Measurements from ENCODE around the gene ATG4C.
"Not testable (repeated sequence)": the region's sequence is repeated elsewhere in the genome, so short reads cannot be mapped to it uniquely, and the experiment has no call there.

ATG4C gene

DNA sequence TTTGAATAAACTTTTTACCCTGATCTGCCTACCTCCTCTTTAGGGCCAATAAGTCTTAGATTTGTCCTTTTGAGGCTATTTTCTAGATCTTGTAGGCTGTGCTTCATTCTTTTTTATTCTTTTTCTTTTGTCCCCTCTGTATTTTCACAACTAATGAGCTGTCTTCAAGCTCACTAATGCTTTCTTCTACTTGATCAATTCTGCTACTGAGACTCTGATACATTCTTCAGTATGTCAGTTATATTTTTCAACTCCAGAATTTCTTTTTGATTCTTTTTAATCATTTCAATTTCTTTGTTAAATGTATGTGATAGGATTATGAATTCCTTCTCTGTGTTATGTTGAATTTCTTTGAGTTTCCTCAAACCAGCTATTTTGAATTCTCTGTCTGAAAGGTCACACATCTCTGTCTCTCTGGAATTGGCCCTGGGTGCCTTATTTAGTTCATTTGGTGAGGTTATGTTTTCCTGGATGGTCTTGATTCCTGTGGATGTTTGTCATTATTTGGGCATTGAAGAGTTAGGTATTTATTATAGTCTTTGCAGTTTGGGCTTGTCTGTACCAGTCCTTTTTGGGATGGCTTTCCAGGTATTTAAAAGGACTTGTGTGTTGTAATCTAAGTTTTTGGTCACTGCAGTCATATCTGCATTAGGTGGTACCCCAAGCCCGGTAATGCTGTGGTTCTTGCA lies 11.2 kb upstream of the ATG4C start:
- no peak for DNase-seq

DNA sequence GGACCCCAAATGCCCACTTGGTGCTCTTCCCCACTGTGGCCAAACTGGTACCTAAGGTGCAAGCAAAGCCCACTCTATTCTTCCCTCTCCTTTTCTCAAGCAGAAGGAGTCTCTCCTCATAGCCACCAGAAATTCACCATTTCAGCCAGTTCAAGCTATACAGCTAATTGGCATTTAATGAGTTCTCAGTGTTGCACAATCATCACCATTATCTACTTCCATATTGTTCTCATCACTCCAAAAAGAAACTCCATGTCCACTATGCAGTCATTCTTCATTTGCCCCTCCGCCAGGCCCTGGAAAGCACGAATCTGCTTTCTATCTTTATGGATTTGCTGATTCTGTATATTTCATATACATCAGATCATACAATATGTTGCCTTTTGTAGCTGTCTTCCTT lies 9.9 kb upstream of the ATG4C start:
- DNase-seq: no peak

DNA sequence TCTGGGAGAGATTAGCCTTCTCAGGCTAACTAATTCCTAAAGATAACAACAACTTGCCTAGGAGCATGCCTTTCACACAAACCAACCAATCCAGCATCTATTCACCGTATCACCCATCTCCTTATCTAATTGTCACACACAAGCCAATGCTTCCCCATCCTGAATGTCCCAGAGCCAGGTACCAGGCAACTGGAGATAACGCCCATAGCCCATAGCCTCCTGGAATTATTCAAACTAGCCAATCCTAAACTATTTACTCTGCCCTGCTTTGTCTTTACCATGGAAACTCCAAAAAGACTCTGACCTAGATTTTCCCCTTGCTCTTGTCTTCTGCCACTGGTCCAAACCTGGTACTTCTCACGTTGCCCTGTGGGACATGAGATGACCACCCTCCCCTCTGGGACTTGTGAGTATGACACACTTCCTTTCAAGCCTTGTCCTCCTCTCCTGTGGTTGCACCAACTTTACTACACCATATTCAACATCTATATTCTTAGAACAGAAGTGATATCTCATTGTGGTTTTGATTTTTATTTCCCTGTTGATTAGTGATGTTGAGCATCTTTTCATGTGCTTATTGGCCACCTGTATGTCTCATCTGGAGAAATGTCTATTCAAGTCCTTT lies 8.8 kb upstream of the ATG4C start:
- DNase-seq: no peak

DNA sequence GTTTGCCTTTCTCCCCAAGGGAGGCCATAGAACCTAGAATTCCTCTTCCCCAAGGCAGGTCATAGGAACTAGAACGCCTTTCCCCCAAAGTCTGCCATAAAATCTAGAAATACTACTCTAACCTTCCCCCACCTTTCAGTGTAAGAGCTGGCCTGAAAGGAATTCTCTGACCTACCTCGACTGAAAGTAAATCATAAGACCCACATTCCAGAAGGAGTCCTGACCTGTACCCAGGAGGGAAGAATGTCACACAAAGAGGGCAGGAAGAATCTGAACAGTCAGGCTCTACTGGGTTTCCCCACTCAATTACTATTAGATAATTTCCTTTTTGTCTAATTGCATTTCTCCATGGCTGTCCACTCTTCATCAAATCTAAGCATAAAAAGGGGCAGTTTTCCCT lies 5.7 kb upstream of the ATG4C start:
- DNase-seq: no peak

- no peak for DNase-seq
Observed at GRCh38 chr1:62781841-62782543, 1.9 kb upstream of the ATG4C start.

GRCh38 chr1:62782544-62783212 lies 1.3 kb upstream of the ATG4C start:
- not testable (repeated sequence) for DNase-seq

- DNase-seq: no peak
Observed at GRCh38 chr1:62784509-62785365, 805 bp downstream of the ATG4C start.

DNA sequence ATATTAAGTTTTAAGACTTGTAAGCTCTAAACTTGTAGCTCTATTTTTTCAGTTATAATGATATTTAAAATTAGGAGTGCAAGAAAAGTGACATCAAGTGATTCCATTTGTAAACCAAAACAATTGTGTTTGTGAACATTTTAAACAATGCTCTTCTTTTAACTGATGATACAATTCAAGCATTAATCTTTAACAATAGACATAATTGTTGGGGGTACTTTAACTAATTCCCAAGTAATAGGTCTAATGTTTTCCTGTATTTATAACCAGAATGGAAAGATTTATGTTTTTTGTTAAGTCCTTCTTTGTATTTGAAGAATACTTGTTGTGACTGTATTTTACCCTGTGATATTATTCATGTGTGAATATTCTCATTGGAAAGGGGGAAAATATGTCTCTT lies 6.8 kb downstream of the ATG4C start:
- no peak for DNase-seq

DNA sequence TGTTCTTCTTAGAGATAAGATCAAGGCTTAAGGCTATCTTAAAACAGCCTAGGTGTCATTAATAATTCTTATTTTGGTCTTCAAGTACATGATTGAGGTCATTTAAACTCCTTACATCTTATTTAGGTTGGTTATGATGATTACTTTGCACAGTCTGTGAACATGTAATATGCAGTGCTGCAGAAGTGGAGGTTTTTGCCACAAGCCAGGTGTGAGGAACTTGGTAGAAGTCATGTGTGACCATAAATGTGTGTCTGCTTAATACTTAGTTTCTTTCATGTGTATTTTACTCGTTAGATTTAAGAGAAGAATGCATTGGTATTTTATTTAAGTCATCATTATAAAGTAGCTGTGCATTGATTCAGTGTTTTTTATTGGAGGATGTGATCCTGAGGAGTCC lies 10.1 kb downstream of the ATG4C start:
- no peak for DNase-seq

DNA sequence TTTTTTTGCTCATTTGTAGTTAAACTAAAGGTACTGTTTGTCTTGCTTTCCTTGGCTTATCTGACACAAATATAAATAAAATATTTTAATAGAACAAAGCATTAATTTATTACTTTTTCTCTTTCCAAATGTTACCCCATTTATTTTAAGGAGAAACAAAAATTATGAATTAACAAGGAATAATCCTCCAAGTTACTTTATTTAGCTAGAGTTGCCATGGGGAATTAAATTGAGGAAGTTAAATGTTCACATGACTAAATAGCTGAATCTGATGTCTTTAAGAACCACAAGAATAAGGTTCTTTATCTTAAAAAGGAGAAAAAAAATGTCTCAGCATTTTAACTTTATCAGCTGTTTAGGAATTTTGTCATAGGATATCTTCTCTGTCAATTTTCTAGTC lies 12.3 kb downstream of the ATG4C start:
- DNase-seq: no peak

GRCh38 chr1:62799688-62800087 lies 15.8 kb downstream of the ATG4C start:
- no peak for DNase-seq

GRCh38 chr1:62800281-62800680 lies 16.3 kb downstream of the ATG4C start:
- DNase-seq: no peak

- DNase-seq: no peak
Observed at GRCh38 chr1:62800825-62801306, 16.9 kb downstream of the ATG4C start.

- no peak for DNase-seq
Observed at GRCh38 chr1:62809788-62810187, 25.9 kb downstream of the ATG4C start.

DNA sequence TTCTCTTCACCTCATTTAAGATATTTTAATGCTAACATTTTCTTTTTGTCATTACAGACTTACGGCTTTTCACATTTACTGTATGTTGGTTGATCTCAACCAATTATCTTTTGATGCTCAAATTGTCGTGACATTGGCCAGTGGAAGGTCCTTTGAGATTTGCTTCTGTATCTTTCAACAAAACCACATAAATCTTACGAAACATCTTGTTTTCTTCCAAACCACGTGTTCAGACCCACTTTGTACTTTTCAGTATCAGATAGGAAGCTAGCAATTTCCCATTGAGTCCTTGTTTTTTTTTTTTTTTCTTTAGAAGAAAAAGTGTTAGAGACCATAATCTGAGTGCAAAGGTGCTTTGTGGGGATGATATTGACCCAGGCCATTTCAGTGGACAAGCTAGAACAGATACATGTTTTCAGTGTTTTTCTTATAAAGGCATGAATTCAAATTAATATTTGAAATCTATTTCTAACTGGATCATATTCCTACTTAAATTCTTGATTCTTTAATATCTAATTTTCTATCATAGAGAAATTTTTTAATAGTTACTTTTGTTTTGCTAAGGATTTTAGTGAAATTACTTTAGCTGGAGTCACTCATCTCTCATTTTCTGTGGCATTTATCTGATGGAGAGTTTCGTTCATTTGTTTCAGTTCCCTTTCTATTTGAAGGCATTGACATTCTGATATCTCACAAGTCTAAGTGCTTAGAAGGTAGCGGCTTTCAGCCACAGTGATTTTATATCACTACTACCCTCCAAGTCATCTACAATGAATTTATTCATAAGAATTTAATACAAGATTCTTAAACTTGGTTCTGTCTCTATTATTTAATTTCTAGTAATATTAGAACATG lies 26.7 kb downstream of the ATG4C start:
- DNase-seq: no peak

DNA sequence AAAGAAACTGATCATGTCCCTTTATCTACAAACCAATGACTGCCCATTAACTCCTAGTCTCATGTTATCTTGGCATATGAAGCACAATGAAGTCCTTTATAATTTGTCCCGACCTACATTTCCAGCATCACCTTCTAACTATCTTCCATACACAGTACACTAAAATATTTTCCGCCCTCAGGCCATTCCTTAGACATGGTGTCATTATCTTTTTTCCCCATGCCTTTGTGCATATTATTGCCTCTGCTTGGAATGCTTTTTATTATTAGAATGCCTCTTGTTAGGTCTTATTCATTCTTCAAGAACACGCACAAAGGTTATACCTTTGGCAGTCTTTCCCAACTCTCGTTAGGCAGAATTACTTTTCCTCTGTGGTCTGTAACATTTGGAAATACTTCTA lies 39.6 kb downstream of the ATG4C start:
- DNase-seq: no peak

DNA sequence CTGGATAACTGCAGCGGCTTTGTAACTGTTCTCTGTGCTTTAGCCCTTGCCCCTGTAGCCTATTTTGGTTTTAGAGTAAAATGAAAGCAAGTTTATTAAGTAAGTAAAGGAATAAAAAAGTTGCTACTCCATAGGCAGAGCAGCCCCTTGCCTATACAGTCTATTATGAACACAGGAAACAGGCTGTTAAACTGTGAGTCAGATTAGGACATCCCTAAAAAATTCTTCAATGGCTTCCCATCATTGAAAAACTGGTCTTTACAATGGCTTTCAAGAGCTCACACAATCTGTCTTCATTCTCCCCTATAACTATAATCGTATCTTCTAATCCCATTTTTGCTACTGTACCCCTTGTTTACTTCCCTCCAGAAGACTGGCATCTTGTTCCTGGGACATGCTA lies 43.0 kb downstream of the ATG4C start:
- DNase-seq: no peak

- DNase-seq: not testable (repeated sequence)
Observed at GRCh38 chr1:62827786-62828185, 43.9 kb downstream of the ATG4C start.

DNA sequence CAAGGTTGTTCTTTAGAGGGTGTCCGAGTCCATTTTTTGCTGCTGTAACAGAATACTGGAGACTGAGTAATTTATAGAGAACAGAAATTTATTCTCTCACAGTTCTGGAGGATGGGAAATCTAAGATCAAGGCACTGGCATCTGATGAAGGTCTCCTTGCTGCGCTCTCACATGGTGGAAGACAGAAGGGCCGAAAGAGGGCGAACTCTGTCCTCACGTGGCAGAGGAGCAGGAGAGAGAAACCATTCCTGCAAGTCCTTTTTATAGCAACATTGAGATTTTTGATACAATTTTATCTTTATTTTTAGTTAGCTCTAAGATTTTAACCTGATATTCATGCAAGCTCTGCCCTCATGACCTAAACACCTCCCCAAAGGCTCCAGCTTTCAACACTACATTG lies 48.3 kb downstream of the ATG4C start:
- DNase-seq: no peak

DNA sequence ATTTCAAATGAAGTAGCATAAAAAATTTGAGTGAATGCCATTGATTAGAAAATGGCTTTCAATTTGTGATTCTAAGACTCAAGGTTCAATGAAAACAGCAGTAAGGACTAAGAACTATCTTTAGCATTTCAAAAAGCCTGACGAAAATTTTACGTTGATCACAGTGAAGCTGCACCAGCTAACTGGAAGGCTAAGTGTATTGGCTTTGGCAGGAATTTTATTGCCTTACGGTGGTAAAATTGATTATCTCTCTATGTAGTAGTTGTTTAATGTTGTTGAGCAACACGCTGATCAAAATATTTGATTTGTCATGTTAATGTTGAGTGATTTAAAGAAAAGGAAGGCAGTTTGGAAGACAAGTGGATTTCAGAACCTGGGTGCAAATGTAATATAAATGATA lies 49.6 kb downstream of the ATG4C start:
- DNase-seq: no peak

GRCh38 chr1:62834400-62834961 lies 50.5 kb downstream of the ATG4C start:
- no peak for DNase-seq
